Stimulated activated CD8-positive, alpha-beta memory T cell treated with anti-CD3 and anti-CD28 coated beads, Interleukin-12 subunit alpha, Interleukin-12 subunit beta, amount 100 ng/mL, for 1 hour (primary cell): Measurements from ENCODE around the gene APH1B.

Experiments
- DNase-seq: peaks from one replicate; pipeline ENCODE4 v3.0.0-alpha.2; 2020; ENCODE audit warnings: low read depth

The APH1B gene

GRCh38 chr15:63254991-63255390 lies 22.4 kb upstream of the APH1B start:
- DNase-seq, result no peak

GRCh38 chr15:63255489-63255990 lies 21.9 kb upstream of the APH1B start:
- no peak for DNase-seq

- DNase-seq, result no peak
These were observed 20.8 kb upstream of the APH1B start for GRCh38 chr15:63256433-63257274.

GRCh38 chr15:63258658-63259057 lies 18.7 kb upstream of the APH1B start:
- DNase-seq, result no peak

- DNase-seq, result no peak
These were observed 16.6 kb upstream of the APH1B start for GRCh38 chr15:63260791-63261190.

- DNase-seq, result no peak
These were observed 16.1 kb upstream of the APH1B start for GRCh38 chr15:63261311-63261710.

GRCh38 chr15:63263519-63263918 lies 13.9 kb upstream of the APH1B start:
- DNase-seq, result no peak

GRCh38 chr15:63264688-63265293 lies 12.6 kb upstream of the APH1B start:
- no peak for DNase-seq

- DNase-seq, result no peak
These were observed 3.0 kb upstream of the APH1B start for GRCh38 chr15:63274427-63274826.

- no peak for DNase-seq
These were observed 915 bp upstream of the APH1B start for GRCh38 chr15:63276342-63277037.

GRCh38 chr15:63277893-63278456 lies 570 bp downstream of the APH1B start:
- DNase-seq, result no peak

GRCh38 chr15:63283126-63283525 lies 5.7 kb downstream of the APH1B start:
- DNase-seq, result no peak

GRCh38 chr15:63284335-63284734 lies 6.9 kb downstream of the APH1B start:
- no peak for DNase-seq

- DNase-seq, result no peak
These were observed 9.7 kb downstream of the APH1B start for GRCh38 chr15:63287109-63287508.

- DNase-seq, result no peak
These were observed 10.9 kb downstream of the APH1B start for GRCh38 chr15:63288342-63288741.

GRCh38 chr15:63288778-63289378 lies 11.5 kb downstream of the APH1B start:
- no peak for DNase-seq

GRCh38 chr15:63291507-63291906 lies 14.1 kb downstream of the APH1B start:
- no peak for DNase-seq

GRCh38 chr15:63292241-63292640 lies 14.8 kb downstream of the APH1B start:
- DNase-seq, result no peak

- no peak for DNase-seq
These were observed 15.4 kb downstream of the APH1B start for GRCh38 chr15:63292771-63293170.

- no peak for DNase-seq
These were observed 17.0 kb downstream of the APH1B start for GRCh38 chr15:63294359-63294758.

- DNase-seq, result no peak
These were observed 17.9 kb downstream of the APH1B start for GRCh38 chr15:63295341-63295740.

- DNase-seq, result no peak
These were observed 18.8 kb downstream of the APH1B start for GRCh38 chr15:63296195-63296594.
